ENCODE measurements around the gene HOXA7.
A peak's percentile ranks its signal among the peaks of the same experiment; 100 is the strongest.

GRCh38 chr7:27189295-27189996 is 33.0 kb upstream of the HOXA7 start:
- TF ChIP-seq CTCF (IDR thresholded peaks at IDR 0.05) (no peak), POLR2A (IDR thresholded peaks at IDR 0.05) (peak; percentile 84)
